Measurements from ENCODE around the gene TTYH2. TPM values are rescaled to one million over a fixed set of nuclear protein-coding genes. Genes with fewer than 3 reads are reported as not detected.

The TTYH2 gene
- total RNA-seq, 1 experiment from 2014 or later, result 15.4 TPM

DNA sequence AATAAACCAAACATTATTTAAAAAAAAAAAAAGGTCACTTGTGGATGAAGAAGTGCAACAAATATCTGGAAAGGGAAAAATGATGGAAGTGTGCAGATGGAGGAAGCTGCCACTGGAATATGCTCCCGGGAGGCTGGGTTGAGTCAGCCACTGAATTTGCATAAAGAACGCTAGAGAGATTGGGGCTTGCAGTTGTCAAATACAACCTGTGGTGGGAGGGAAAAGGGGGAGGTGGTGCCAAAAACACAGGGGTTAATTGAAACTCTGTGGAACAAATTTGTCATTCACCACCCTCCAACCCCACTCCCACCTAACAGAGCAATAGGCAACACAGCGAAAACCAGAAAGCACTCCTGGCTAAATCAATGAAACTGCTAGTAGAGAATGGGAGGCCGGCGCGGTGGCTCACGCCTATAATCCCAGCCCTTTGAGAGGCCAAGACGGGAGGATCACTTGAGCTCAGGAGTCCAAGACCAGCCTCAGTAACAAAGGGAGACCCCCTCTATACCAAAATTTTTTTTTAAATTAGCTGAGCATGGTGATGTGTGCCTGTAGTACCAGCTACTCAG, 47.5 kb upstream of the TTYH2 start:
- Histone ChIP-seq H3K4me3 (ENCODE audit: low read depth, low read length, poor library complexity, severe bottlenecking) (no peak overlapping the region), H3K9me3 (ENCODE audit: low read depth, low read length, poor library complexity, severe bottlenecking) (no peaks in the 10 kb centered on the region), H3K27me3 (replicated peaks; ENCODE audit: insufficient read depth, low read depth, low read length, poor library complexity) (peaks cover 3% of the 10 kb centered on the region), H3K4me1 (ENCODE audit: insufficient read depth, low read length, poor library complexity, severe bottlenecking) (no peaks in the 10 kb centered on the region), H3K36me3 (ENCODE audit: insufficient read depth, low read length, poor library complexity, severe bottlenecking) (no peaks in the 10 kb centered on the region), H3K27ac (ENCODE audit: low read depth, low read length, poor library complexity, severe bottlenecking) (no peak overlapping the region)
- intact Hi-C loops (cut with micrococcal nuclease; ENCODE audit: unreplicated experiment), result no loop called here
- ChIA-PET POLR2A (ENCODE audit: low non-redundant PET) (no interaction called here), CTCF (no interaction called here)
- DNase-seq (ENCODE audit: low spot score), result no peak
- TF ChIP-seq CTCF (conservative IDR thresholded peaks at IDR 0.05; ENCODE audit: low read depth, low read length) (no peak), EZH2 (IDR thresholded peaks at IDR 0.05; ENCODE audit: borderline replicate concordance, low read depth, low read length, poor library complexity, severe bottlenecking) (no peak)
- no TSS peak for BruUV-seq (replicated peaks)

GRCh38 chr17:74170924-74171323, 42.4 kb upstream of the TTYH2 start:
- no peak for TF ChIP-seq EZH2 (IDR thresholded peaks at IDR 0.05; ENCODE audit: borderline replicate concordance, low read depth, low read length, poor library complexity, severe bottlenecking)
- TF ChIP-seq CTCF (conservative IDR thresholded peaks at IDR 0.05; ENCODE audit: low read depth, low read length), result no peak
- CTCF ChIA-PET, result no interaction called here
- no peaks in the 10 kb centered on the region for H3K36me3 ChIP-seq (ENCODE audit: insufficient read depth, low read length, poor library complexity, severe bottlenecking)
- no peak overlapping the region for H3K4me3 ChIP-seq (ENCODE audit: low read depth, low read length, poor library complexity, severe bottlenecking)
- no peak for DNase-seq (ENCODE audit: low spot score)
- no peaks in the 10 kb centered on the region for H3K27me3 ChIP-seq (replicated peaks; ENCODE audit: insufficient read depth, low read depth, low read length, poor library complexity)
- no TSS peak for BruUV-seq (replicated peaks)
- H3K4me1 ChIP-seq (ENCODE audit: insufficient read depth, low read length, poor library complexity, severe bottlenecking), result no peaks in the 10 kb centered on the region
- intact Hi-C loops (cut with micrococcal nuclease; ENCODE audit: unreplicated experiment), result no loop called here
- no peaks in the 10 kb centered on the region for H3K9me3 ChIP-seq (ENCODE audit: low read depth, low read length, poor library complexity, severe bottlenecking)
- no peak overlapping the region for H3K27ac ChIP-seq (ENCODE audit: low read depth, low read length, poor library complexity, severe bottlenecking)
- POLR2A ChIA-PET (ENCODE audit: low non-redundant PET), result no interaction called here

- no peak for DNase-seq (ENCODE audit: low spot score)
- H3K4me1 ChIP-seq (ENCODE audit: insufficient read depth, low read length, poor library complexity, severe bottlenecking), result no peaks in the 10 kb centered on the region
- TF ChIP-seq EZH2 (IDR thresholded peaks at IDR 0.05; ENCODE audit: borderline replicate concordance, low read depth, low read length, poor library complexity, severe bottlenecking) (no peak), CTCF (conservative IDR thresholded peaks at IDR 0.05; ENCODE audit: low read depth, low read length) (no peak)
- no peaks in the 10 kb centered on the region for H3K9me3 ChIP-seq (ENCODE audit: low read depth, low read length, poor library complexity, severe bottlenecking)
- H3K27me3 ChIP-seq (replicated peaks; ENCODE audit: insufficient read depth, low read depth, low read length, poor library complexity), result no peaks in the 10 kb centered on the region
- CTCF ChIA-PET, result no interaction called here
- intact Hi-C loops (cut with micrococcal nuclease; ENCODE audit: unreplicated experiment), result no loop called here
- no peaks in the 10 kb centered on the region for H3K36me3 ChIP-seq (ENCODE audit: insufficient read depth, low read length, poor library complexity, severe bottlenecking)
- H3K27ac ChIP-seq (ENCODE audit: low read depth, low read length, poor library complexity, severe bottlenecking), result no peak overlapping the region
- no TSS peak for BruUV-seq (replicated peaks)
- H3K4me3 ChIP-seq (ENCODE audit: low read depth, low read length, poor library complexity, severe bottlenecking), result no peak overlapping the region
- POLR2A ChIA-PET (ENCODE audit: low non-redundant PET), result no interaction called here
Measured at GRCh38 chr17:74172700-74173099, 40.7 kb upstream of the TTYH2 start.
